SK-N-SH (cell line): ENCODE data around the gene ARL6IP5.

Experiments
- GABPA ChIP-seq: IDR thresholded peaks from 2 replicates; pipeline ENCODE4 v1.4.0; 2012; ENCODE audit warnings: low read depth, mild to moderate bottlenecking
- IRF3 ChIP-seq: fragments of 150-350 bp; IDR thresholded peaks from 2 replicates; pipeline ENCODE4 v1.6.1; 2016; ENCODE audit warnings: mild to moderate bottlenecking, low read depth, low read length
- JUND ChIP-seq: IDR thresholded peaks from 2 replicates; pipeline ENCODE4 v1.4.0; 2012
- MEF2A ChIP-seq: IDR thresholded peaks from 2 replicates; pipeline ENCODE4 v1.4.0; 2012; ENCODE audit warnings: low read depth, borderline replicate concordance
- POLR2AphosphoS5 ChIP-seq: IDR thresholded peaks from 2 replicates; pipeline ENCODE4 v1.6.1; 2012; ENCODE audit warnings: low read depth, low read length
- SMC3 ChIP-seq: IDR thresholded peaks from 2 replicates; pipeline ENCODE4 v1.6.1; 2012; ENCODE audit warnings: low read depth, low read length, improper control_type of control experiment
- TAF1 ChIP-seq: IDR thresholded peaks from 2 replicates; pipeline ENCODE4 v1.6.1; 2012; ENCODE audit warnings: low read depth, mild to moderate bottlenecking, low read length, moderate library complexity, borderline replicate concordance
- TF ChIP-seq, protein P1 (sequence below): fragments of 200-600 bp; sonication (generic); IDR thresholded peaks from 2 replicates; pipeline ENCODE4 v1.6.1; 2017; ENCODE audit warnings: antibody characterized with exemption, mild to moderate bottlenecking, moderate library complexity
- TF ChIP-seq, protein P2 (sequence below): IDR thresholded peaks from 2 replicates; pipeline ENCODE4 v1.6.1; 2012; ENCODE audit warnings: mild to moderate bottlenecking, low read depth, low read length, moderate library complexity

GRCh38 chr3:69081583-69082262 lies 3.0 kb upstream of the ARL6IP5 start:
- 0 out of 2 replicates have a peak, but pooled peaks have one; percentile 11 for TF ChIP-seq TAF1
- TF ChIP-seq GABPA: no peak
- TF ChIP-seq, protein P1, sequence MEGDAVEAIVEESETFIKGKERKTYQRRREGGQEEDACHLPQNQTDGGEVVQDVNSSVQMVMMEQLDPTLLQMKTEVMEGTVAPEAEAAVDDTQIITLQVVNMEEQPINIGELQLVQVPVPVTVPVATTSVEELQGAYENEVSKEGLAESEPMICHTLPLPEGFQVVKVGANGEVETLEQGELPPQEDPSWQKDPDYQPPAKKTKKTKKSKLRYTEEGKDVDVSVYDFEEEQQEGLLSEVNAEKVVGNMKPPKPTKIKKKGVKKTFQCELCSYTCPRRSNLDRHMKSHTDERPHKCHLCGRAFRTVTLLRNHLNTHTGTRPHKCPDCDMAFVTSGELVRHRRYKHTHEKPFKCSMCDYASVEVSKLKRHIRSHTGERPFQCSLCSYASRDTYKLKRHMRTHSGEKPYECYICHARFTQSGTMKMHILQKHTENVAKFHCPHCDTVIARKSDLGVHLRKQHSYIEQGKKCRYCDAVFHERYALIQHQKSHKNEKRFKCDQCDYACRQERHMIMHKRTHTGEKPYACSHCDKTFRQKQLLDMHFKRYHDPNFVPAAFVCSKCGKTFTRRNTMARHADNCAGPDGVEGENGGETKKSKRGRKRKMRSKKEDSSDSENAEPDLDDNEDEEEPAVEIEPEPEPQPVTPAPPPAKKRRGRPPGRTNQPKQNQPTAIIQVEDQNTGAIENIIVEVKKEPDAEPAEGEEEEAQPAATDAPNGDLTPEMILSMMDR: no peak
- TF ChIP-seq, protein P2, sequence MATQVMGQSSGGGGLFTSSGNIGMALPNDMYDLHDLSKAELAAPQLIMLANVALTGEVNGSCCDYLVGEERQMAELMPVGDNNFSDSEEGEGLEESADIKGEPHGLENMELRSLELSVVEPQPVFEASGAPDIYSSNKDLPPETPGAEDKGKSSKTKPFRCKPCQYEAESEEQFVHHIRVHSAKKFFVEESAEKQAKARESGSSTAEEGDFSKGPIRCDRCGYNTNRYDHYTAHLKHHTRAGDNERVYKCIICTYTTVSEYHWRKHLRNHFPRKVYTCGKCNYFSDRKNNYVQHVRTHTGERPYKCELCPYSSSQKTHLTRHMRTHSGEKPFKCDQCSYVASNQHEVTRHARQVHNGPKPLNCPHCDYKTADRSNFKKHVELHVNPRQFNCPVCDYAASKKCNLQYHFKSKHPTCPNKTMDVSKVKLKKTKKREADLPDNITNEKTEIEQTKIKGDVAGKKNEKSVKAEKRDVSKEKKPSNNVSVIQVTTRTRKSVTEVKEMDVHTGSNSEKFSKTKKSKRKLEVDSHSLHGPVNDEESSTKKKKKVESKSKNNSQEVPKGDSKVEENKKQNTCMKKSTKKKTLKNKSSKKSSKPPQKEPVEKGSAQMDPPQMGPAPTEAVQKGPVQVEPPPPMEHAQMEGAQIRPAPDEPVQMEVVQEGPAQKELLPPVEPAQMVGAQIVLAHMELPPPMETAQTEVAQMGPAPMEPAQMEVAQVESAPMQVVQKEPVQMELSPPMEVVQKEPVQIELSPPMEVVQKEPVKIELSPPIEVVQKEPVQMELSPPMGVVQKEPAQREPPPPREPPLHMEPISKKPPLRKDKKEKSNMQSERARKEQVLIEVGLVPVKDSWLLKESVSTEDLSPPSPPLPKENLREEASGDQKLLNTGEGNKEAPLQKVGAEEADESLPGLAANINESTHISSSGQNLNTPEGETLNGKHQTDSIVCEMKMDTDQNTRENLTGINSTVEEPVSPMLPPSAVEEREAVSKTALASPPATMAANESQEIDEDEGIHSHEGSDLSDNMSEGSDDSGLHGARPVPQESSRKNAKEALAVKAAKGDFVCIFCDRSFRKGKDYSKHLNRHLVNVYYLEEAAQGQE: no peak
- TF ChIP-seq MEF2A: no peak
- no peak for TF ChIP-seq SMC3
- no peak for TF ChIP-seq POLR2AphosphoS5
- peak; percentile 80 for TF ChIP-seq JUND
- TF ChIP-seq IRF3: no peak
